ENCODE results near the gene AP1G1. TPM values are rescaled to one million over a fixed set of nuclear protein-coding genes. Genes with fewer than 3 reads are reported as not detected.
A peak's percentile ranks its signal among the peaks of the same experiment; 100 is the strongest.

Gene AP1G1
- total RNA-seq, 1 experiment from 2014 or later: 79.2 TPM

DNA sequence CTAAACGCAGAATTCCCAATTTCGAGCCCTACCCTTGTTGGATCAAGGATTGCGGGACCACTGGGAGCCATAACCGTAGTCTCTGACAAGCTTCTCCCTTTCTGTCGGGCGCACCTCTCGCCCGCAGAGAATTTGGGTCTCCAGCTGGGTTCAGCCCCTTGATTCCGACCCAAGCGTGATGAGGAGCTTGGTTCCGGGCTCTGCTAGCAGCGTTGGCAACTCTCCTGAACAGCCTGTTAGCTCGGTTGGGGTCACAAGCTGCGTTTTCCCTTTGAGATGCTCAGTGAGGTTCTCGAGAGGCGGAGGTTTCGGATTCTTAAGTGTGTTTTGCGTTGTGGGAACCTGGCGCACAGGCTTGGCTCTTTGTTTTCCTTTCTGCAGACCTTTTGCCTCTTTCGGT is 37.8 kb upstream of the AP1G1 start:
- H3K14ac ChIP-seq (ENCODE audit: insufficient read depth, low read length): no peak overlapping the region; the same call in 1 of the 2 replicates
- no peak overlapping the region for H3K18ac ChIP-seq (ENCODE audit: insufficient read length, low read depth, low read length)
- H4K5ac ChIP-seq (ENCODE audit: insufficient read length, low read depth, low read length): no peak overlapping the region
- no peak overlapping the region for H2AK5ac ChIP-seq (ENCODE audit: insufficient read length, low read length)
- H2BK20ac ChIP-seq (ENCODE audit: low read depth, low read length, poor library complexity, severe bottlenecking): no peak overlapping the region
- no peak overlapping the region for H4K8ac ChIP-seq (replicated peaks; ENCODE audit: insufficient read length, low read depth, low read length)
- H3K27me3 Mint-ChIP-seq (ENCODE audit: low read depth): no peaks in the 10 kb centered on the region; the same call in 1 of the 2 replicates
- H3K56ac ChIP-seq (ENCODE audit: insufficient read length, low read depth, low read length): no peak overlapping the region
- H3K4me2 ChIP-seq (ENCODE audit: insufficient read depth, insufficient read length, low read length): peak overlapping the region; percentile 88
- H2BK5ac ChIP-seq (ENCODE audit: insufficient read length, low read length): no peak overlapping the region
- no peak overlapping the region for H3K23ac ChIP-seq (ENCODE audit: insufficient read length, low read depth, low read length)
- H3K4me1 ChIP-seq (ENCODE audit: insufficient read depth, low read length): peaks cover 3% of the 10 kb centered on the region; the same call in 1 of the 2 replicates
- no peaks in the 10 kb centered on the region for H3K79me1 ChIP-seq (ENCODE audit: insufficient read depth, low read depth, low read length, poor library complexity, severe bottlenecking)
- no peak for DNase-seq
- H3K9me3 ChIP-seq (ENCODE audit: control insufficient read depth, low read depth, low read length): no peaks in the 10 kb centered on the region
- H2BK120ac ChIP-seq (ENCODE audit: low read depth, low read length, poor library complexity, severe bottlenecking): no peak overlapping the region
- no peaks in the 10 kb centered on the region for H3K27me3 ChIP-seq (ENCODE audit: insufficient read depth, low read length)
- no peak overlapping the region for H3T11ph ChIP-seq (ENCODE audit: low read length)
- H2BK15ac ChIP-seq (ENCODE audit: low read depth, low read length): no peak overlapping the region
- H3K27ac Mint-ChIP-seq: peak overlapping the region; percentile 42 to 81 (median 56); a peak in 3 of 7 replicates
- peaks cover 5% of the 10 kb centered on the region for H3K23me2 ChIP-seq (ENCODE audit: insufficient read length, low read depth, low read length, poor library complexity, severe bottlenecking)
- H3K4ac ChIP-seq (ENCODE audit: low read depth, low read length): peak overlapping the region; percentile 32; the same call in 1 of the 2 replicates
- H3K9me3 Mint-ChIP-seq: no peaks in the 10 kb centered on the region
- H2BK12ac ChIP-seq (ENCODE audit: insufficient read length, low read depth, low read length): no peak overlapping the region
- no peak overlapping the region for H3K27ac ChIP-seq (ENCODE audit: insufficient read length, low read depth, low read length)
- TF ChIP-seq, protein P1, sequence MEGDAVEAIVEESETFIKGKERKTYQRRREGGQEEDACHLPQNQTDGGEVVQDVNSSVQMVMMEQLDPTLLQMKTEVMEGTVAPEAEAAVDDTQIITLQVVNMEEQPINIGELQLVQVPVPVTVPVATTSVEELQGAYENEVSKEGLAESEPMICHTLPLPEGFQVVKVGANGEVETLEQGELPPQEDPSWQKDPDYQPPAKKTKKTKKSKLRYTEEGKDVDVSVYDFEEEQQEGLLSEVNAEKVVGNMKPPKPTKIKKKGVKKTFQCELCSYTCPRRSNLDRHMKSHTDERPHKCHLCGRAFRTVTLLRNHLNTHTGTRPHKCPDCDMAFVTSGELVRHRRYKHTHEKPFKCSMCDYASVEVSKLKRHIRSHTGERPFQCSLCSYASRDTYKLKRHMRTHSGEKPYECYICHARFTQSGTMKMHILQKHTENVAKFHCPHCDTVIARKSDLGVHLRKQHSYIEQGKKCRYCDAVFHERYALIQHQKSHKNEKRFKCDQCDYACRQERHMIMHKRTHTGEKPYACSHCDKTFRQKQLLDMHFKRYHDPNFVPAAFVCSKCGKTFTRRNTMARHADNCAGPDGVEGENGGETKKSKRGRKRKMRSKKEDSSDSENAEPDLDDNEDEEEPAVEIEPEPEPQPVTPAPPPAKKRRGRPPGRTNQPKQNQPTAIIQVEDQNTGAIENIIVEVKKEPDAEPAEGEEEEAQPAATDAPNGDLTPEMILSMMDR (conservative IDR thresholded peaks at IDR 0.05): no peak
- WGBS (ENCODE audit: extremely low coverage, insufficient read length, low lambda C conversion rate): no CpG with 5 or more reads among the region's 20 CpGs
- H3K79me2 ChIP-seq (ENCODE audit: insufficient read depth, low read length): peaks cover 12% of the 10 kb centered on the region; the same call in 1 of the 2 replicates
- H2AFZ ChIP-seq (ENCODE audit: low read length): no peak overlapping the region
- no peak overlapping the region for H4K91ac ChIP-seq (ENCODE audit: insufficient read length, low read depth, low read length)
- H3K4me1 Mint-ChIP-seq: peaks cover 8 to 13% of the 10 kb centered on the region in 2 experiments
- H3K36me3 Mint-ChIP-seq (ENCODE audit: insufficient read depth in 1 of 3, low read depth in 3 of 3): peaks cover 16 to 33% (median 33%) of the 10 kb centered on the region in 3 experiments; a peak in 6 of 7 replicates
- peak overlapping the region; percentile 60 for H3K9ac ChIP-seq (ENCODE audit: extremely low read depth, insufficient read length, low read length)
- H3K4me3 Mint-ChIP-seq: peak overlapping the region; percentile 90 to 94
- no peaks in the 10 kb centered on the region for H4K20me1 ChIP-seq (ENCODE audit: control insufficient read depth, insufficient read depth, insufficient read length)

Measured in H9 (cell line).